Measurements from ENCODE around the gene CELF1.

CELF1 gene

GRCh38 chr11:47512701-47513100 lies 40.2 kb downstream of the CELF1 start:
- in situ Hi-C loops (cut with MboI; ENCODE audit: low sequenced_read_pairs): no loop called here

- in situ Hi-C loops (cut with MboI; ENCODE audit: low sequenced_read_pairs): no loop called here
These were observed 41.0 kb downstream of the CELF1 start for GRCh38 chr11:47511917-47512316.

- in situ Hi-C loops (cut with MboI; ENCODE audit: low sequenced_read_pairs): no loop called here
These were observed 42.7 kb downstream of the CELF1 start for GRCh38 chr11:47510209-47510608.

- in situ Hi-C loops (cut with MboI; ENCODE audit: low sequenced_read_pairs): no loop called here
These were observed 43.8 kb downstream of the CELF1 start for GRCh38 chr11:47509077-47509536.

- in situ Hi-C loops (cut with MboI; ENCODE audit: low sequenced_read_pairs): no loop called here
These were observed 44.5 kb downstream of the CELF1 start for GRCh38 chr11:47508240-47508957.

GRCh38 chr11:47507563-47508239 lies 45.2 kb downstream of the CELF1 start:
- in situ Hi-C loops (cut with MboI; ENCODE audit: low sequenced_read_pairs): no loop called here

GRCh38 chr11:47506795-47507562 lies 46.0 kb downstream of the CELF1 start:
- in situ Hi-C loops (cut with MboI; ENCODE audit: low sequenced_read_pairs): no loop called here

GRCh38 chr11:47506373-47506772 lies 46.6 kb downstream of the CELF1 start:
- in situ Hi-C loops (cut with MboI; ENCODE audit: low sequenced_read_pairs): no loop called here

- in situ Hi-C loops (cut with MboI; ENCODE audit: low sequenced_read_pairs): no loop called here
These were observed 48.0 kb downstream of the CELF1 start for GRCh38 chr11:47504910-47505309.

GRCh38 chr11:47503227-47503626 lies 49.7 kb downstream of the CELF1 start:
- in situ Hi-C loops (cut with MboI; ENCODE audit: low sequenced_read_pairs): no loop called here

- in situ Hi-C loops (cut with MboI; ENCODE audit: low sequenced_read_pairs): no loop called here
These were observed 50.2 kb downstream of the CELF1 start for GRCh38 chr11:47502767-47503166.

GRCh38 chr11:47501101-47501500 lies 51.8 kb downstream of the CELF1 start:
- in situ Hi-C loops (cut with MboI; ENCODE audit: low sequenced_read_pairs): no loop called here

- in situ Hi-C loops (cut with MboI; ENCODE audit: low sequenced_read_pairs): no loop called here
These were observed 52.8 kb downstream of the CELF1 start for GRCh38 chr11:47500121-47500520.

GRCh38 chr11:47499614-47500013 lies 53.3 kb downstream of the CELF1 start:
- in situ Hi-C loops (cut with MboI; ENCODE audit: low sequenced_read_pairs): no loop called here

- in situ Hi-C loops (cut with MboI; ENCODE audit: low sequenced_read_pairs): no loop called here
These were observed 53.8 kb downstream of the CELF1 start for GRCh38 chr11:47499161-47499560.

GRCh38 chr11:47498584-47499152 lies 54.3 kb downstream of the CELF1 start:
- in situ Hi-C loops (cut with MboI; ENCODE audit: low sequenced_read_pairs): no loop called here

GRCh38 chr11:47498149-47498548 lies 54.8 kb downstream of the CELF1 start:
- in situ Hi-C loops (cut with MboI; ENCODE audit: low sequenced_read_pairs): no loop called here

- in situ Hi-C loops (cut with MboI; ENCODE audit: low sequenced_read_pairs): no loop called here
These were observed 56.1 kb downstream of the CELF1 start for GRCh38 chr11:47496808-47497207.

- in situ Hi-C loops (cut with MboI; ENCODE audit: low sequenced_read_pairs): no loop called here
These were observed 57.1 kb downstream of the CELF1 start for GRCh38 chr11:47495856-47496217.

GRCh38 chr11:47495011-47495855 lies 57.7 kb downstream of the CELF1 start:
- in situ Hi-C loops (cut with MboI; ENCODE audit: low sequenced_read_pairs): no loop called here

GRCh38 chr11:47489395-47489755 lies 63.6 kb downstream of the CELF1 start:
- in situ Hi-C loops (cut with MboI; ENCODE audit: low sequenced_read_pairs): loop anchor here (10.0 kb wide), 1 partner anchor 65 kb away; the partner anchor contains the start of gene CELF1

Data from HL-60/S4 treated with phorbol 12-myristate 13-acetate at 8.2 ng/mL for 4 days and 3 days (cell line).